Mesenchymal stem cell (in vitro differentiated cells and primary cell): ENCODE data around the gene CSNK1D.

Experiments
- DNase-seq: peaks from one replicate; pipeline ENCODE4 v3.0.0-alpha.2; 2013
- H2AFZ ChIP-seq: one replicate; pipeline ENCODE4 v1.6.1; 2013; ENCODE audit warnings: low read depth, mild to moderate bottlenecking, control low read depth, inconsistent platforms, low read length, moderate library complexity
- H2AK5ac ChIP-seq: 2 replicates; pipeline ENCODE4 v1.6.1; 2013; ENCODE audit warnings: low read length, moderate library complexity, mild to moderate bottlenecking, inconsistent platforms; ENCODE audit not compliant: severe bottlenecking
- H2BK120ac ChIP-seq: one replicate; pipeline ENCODE4 v1.6.1; 2013; ENCODE audit warnings: low read depth, mild to moderate bottlenecking, inconsistent platforms, low read length, moderate library complexity
- H2BK12ac ChIP-seq, 2 experiments: one replicate each; pipeline ENCODE4 v1.6.1; 2013; ENCODE audit warnings: inconsistent platforms in 2 of 2, low read length in 2 of 2, mild to moderate bottlenecking in 2 of 2, moderate library complexity in 2 of 2, control low read depth in 1 of 2
- H2BK15ac ChIP-seq: one replicate; pipeline ENCODE4 v1.6.1; 2013; ENCODE audit warnings: mild to moderate bottlenecking, low read depth, inconsistent platforms; ENCODE audit not compliant: poor library complexity, severe bottlenecking
- H2BK5ac ChIP-seq: 2 replicates; pipeline ENCODE4 v1.6.1; 2013; ENCODE audit warnings: low read depth, mild to moderate bottlenecking, low read length, control low read depth, inconsistent platforms; ENCODE audit not compliant: poor library complexity, severe bottlenecking
- H3K14ac ChIP-seq, 2 experiments: one replicate each; pipeline ENCODE4 v1.6.1; 2013; ENCODE audit warnings: inconsistent platforms in 2 of 2, low read length in 2 of 2, control low read depth in 1 of 2, mild to moderate bottlenecking in 1 of 2, moderate library complexity in 1 of 2
- H3K18ac ChIP-seq, 2 experiments: one replicate each; pipeline ENCODE4 v1.6.1; 2013; ENCODE audit warnings: inconsistent platforms in 2 of 2, low read length in 2 of 2, control low read depth in 1 of 2, low read depth in 1 of 2, mild to moderate bottlenecking in 1 of 2
- H3K23ac ChIP-seq, 2 experiments: one replicate each; pipeline ENCODE4 v1.6.1; 2013; ENCODE audit warnings: inconsistent platforms in 2 of 2, low read length in 2 of 2, mild to moderate bottlenecking in 2 of 2, moderate library complexity in 2 of 2, control low read depth in 1 of 2
- H3K27ac ChIP-seq: 2 replicates; pipeline ENCODE4 v1.5.1; 2013; ENCODE audit warnings: mild to moderate bottlenecking, moderate library complexity, low read length, control low read depth, inconsistent platforms; ENCODE audit not compliant: poor library complexity, severe bottlenecking
- H3K27me3 ChIP-seq, 2 experiments: 2 replicates each; pipeline versions ENCODE4 v1.6.1 to v1.7.0; 2013; ENCODE audit warnings: low read length in 2 of 2, mild to moderate bottlenecking in 2 of 2, moderate library complexity in 2 of 2, control low read depth in 1 of 2, inconsistent platforms in 1 of 2; ENCODE audit not compliant: control insufficient read depth in 1 of 2, insufficient read depth in 1 of 2
- H3K36me3 ChIP-seq, 2 experiments: 2 replicates each; pipeline versions ENCODE4 v1.6.1 to v1.7.0; 2013; ENCODE audit warnings: low read length in 2 of 2, control low read depth in 1 of 2, inconsistent platforms in 1 of 2, low read depth in 1 of 2, mild to moderate bottlenecking in 1 of 2; ENCODE audit not compliant: insufficient read depth in 2 of 2, control insufficient read depth in 1 of 2
- H3K4ac ChIP-seq, 2 experiments: one replicate each; pipeline ENCODE4 v1.6.1; 2013; ENCODE audit warnings: inconsistent platforms in 2 of 2, low read length in 2 of 2, mild to moderate bottlenecking in 2 of 2, moderate library complexity in 2 of 2, control low read depth in 1 of 2, low read depth in 1 of 2
- H3K4me1 ChIP-seq: 2 replicates; pipeline ENCODE4 v1.6.1; 2013; ENCODE audit warnings: low read depth, low read length, control low read depth; ENCODE audit not compliant: control insufficient read depth, insufficient read depth
- H3K4me2 ChIP-seq: 2 replicates; pipeline ENCODE4 v1.6.1; 2013; ENCODE audit warnings: low read length, mild to moderate bottlenecking, inconsistent platforms; ENCODE audit not compliant: poor library complexity, severe bottlenecking
- H3K4me3 ChIP-seq, 2 experiments: 2 replicates each; pipeline versions ENCODE4 v1.5.1 to v1.7.0; 2013; ENCODE audit warnings: low read length in 2 of 2, mild to moderate bottlenecking in 2 of 2, control low read depth in 1 of 2, low read depth in 1 of 2; ENCODE audit not compliant: insufficient read depth in 1 of 2
- H3K79me1 ChIP-seq: replicated peaks from 2 replicates; pipeline ENCODE4 v1.6.1; 2013; ENCODE audit warnings: mild to moderate bottlenecking, control low read depth, low read length, inconsistent platforms; ENCODE audit not compliant: poor library complexity, severe bottlenecking
- H3K9ac ChIP-seq: 2 replicates; pipeline ENCODE4 v1.7.0; 2013; ENCODE audit warnings: mild to moderate bottlenecking, low read length, moderate library complexity
- H3K9me3 ChIP-seq: 2 replicates; pipeline ENCODE4 v1.7.0; 2013; ENCODE audit warnings: mild to moderate bottlenecking, low read length; ENCODE audit not compliant: control insufficient read depth
- H4K8ac ChIP-seq: one replicate; pipeline ENCODE4 v1.6.1; 2013; ENCODE audit warnings: inconsistent platforms, mild to moderate bottlenecking, low read length, moderate library complexity
- H4K91ac ChIP-seq: one replicate; pipeline ENCODE4 v1.6.1; 2013; ENCODE audit warnings: mild to moderate bottlenecking, low read length, inconsistent platforms
- WGBS: methylation state at CpG from one replicate; pipeline ENCODE4 v1.1.7; 2013; ENCODE audit warnings: mixed read lengths; 5-methylcytosine and 5-hydroxymethylcytosine counted together

Gene CSNK1D

DNA sequence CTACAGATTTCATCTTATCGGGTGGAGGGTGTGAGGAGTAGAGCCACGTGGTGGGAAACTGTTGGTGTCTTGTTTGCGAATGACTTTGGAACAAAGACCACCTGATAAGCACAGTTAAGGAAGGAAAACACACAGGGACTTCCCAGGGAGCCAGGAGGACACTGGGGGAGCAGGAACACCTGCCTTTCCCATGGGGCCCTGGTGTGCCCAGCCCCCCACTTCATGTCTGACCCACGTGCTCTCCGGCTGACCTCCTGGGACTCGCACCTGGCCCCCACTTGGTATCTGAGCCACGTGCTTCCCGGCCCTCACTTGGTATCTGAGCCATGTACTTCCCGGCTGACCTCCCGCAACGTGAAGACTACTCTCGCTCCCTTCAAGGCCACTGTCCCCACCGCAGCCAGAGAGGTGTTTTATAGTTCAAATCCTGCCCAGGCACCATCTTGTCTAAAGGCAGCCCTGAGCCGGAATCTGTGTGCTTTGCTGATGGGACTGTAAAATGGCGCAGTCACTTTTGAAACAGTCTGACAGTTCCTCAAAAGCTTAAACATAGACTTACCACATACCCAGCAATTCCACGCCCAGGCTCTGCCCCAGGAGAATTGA lies 5.4 kb upstream of the CSNK1D start:
- Histone ChIP-seq H2BK15ac (no peak overlapping the region), H4K91ac (no peak overlapping the region), H3K4me2 (no peak overlapping the region), H3K79me1 (peaks cover 6% of the 10 kb centered on the region), H3K23ac (no peak overlapping the region), H3K18ac (no peak overlapping the region), H2BK120ac (no peak overlapping the region), H3K9ac (no peak overlapping the region), H3K4me1 (peaks cover 35% of the 10 kb centered on the region), H3K36me3 (peaks cover 5 to 9% of the 10 kb centered on the region in 2 experiments), H2BK5ac (no peak overlapping the region), H3K14ac (no peak overlapping the region), H3K4ac (no peak overlapping the region), H3K9me3 (no peaks in the 10 kb centered on the region), H2BK12ac (no peak overlapping the region), H2AK5ac (no peak overlapping the region), H3K4me3 (no peak overlapping the region), H3K27me3 (no peaks in the 10 kb centered on the region), H3K27ac (no peak overlapping the region), H4K8ac (no peak overlapping the region), H2AFZ (no peak overlapping the region)
- no peak for DNase-seq
- WGBS, result 82% methylated on average over 16 of the region's 16 CpGs

DNA sequence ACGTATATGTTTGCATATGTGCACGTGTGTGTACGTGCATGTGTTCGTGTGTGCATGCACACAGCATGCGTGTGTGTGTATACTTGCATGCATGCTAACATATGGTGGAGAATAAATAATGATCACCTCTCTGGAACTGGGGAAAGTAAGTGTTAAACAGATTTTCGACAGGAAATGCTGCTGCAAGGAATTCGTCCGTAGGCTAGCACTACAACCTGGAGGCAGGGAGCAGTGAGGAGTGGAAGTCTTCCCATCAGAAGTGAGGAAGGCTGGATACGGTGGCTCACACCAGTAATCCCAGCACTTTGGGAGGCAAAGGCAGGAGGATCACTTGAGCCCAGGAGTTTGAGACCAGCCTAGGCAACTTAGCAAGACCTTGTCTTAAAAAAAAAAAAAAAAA lies 4.8 kb upstream of the CSNK1D start:
- WGBS, result 90% methylated on average over 8 of the region's 9 CpGs
- peaks cover 8% of the 10 kb centered on the region for H3K79me1 ChIP-seq
- DNase-seq, result no peak

DNA sequence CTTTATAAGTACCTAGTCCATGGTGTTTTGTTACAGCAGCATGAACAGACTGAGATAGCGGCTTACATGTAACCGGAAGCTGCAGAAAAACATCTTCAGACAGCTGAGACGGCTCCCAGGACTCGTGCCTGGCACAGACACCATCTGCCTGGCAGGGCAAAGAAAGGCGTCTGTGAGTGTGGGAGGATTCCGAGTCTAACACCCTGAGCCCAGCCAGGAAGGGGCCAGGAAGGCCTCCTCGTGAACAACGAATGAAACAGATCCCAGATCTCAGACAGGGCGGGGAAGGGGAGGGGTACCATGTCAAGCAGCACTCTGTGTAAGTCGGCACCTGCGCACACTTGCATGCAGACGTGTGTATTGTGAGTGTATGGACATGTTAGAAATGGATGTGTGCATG lies 4.4 kb upstream of the CSNK1D start:
- Histone ChIP-seq H2BK15ac (no peak overlapping the region), H3K4ac (no peak overlapping the region), H3K14ac (no peak overlapping the region), H3K9me3 (no peaks in the 10 kb centered on the region), H3K27ac (no peak overlapping the region), H3K36me3 (peaks cover 5 to 9% of the 10 kb centered on the region in 2 experiments), H3K9ac (no peak overlapping the region), H3K18ac (no peak overlapping the region), H2AFZ (no peak overlapping the region), H3K79me1 (peaks cover 8% of the 10 kb centered on the region), H3K4me3 (no peak overlapping the region), H4K8ac (no peak overlapping the region), H2BK12ac (no peak overlapping the region), H4K91ac (no peak overlapping the region), H2AK5ac (no peak overlapping the region), H3K4me2 (no peak overlapping the region), H3K23ac (no peak overlapping the region), H3K27me3 (no peaks in the 10 kb centered on the region), H2BK5ac (no peak overlapping the region), H3K4me1 (peaks cover 28% of the 10 kb centered on the region), H2BK120ac (no peak overlapping the region)
- DNase-seq, result no peak
- 88% methylated on average over 12 of the region's 12 CpGs for WGBS

More for the DNA sequence above, 4.8 kb upstream of the CSNK1D start:
- Histone ChIP-seq H3K9me3 (no peaks in the 10 kb centered on the region), H3K18ac (no peak overlapping the region), H2BK15ac (no peak overlapping the region), H3K4ac (no peak overlapping the region), H3K4me3 (no peak overlapping the region), H3K36me3 (peaks cover 5 to 9% of the 10 kb centered on the region in 2 experiments), H2AFZ (no peak overlapping the region), H2AK5ac (no peak overlapping the region), H3K9ac (no peak overlapping the region), H3K27ac (no peak overlapping the region), H2BK120ac (no peak overlapping the region), H4K91ac (no peak overlapping the region), H2BK12ac (no peak overlapping the region), H3K27me3 (no peaks in the 10 kb centered on the region), H3K4me1 (peaks cover 32% of the 10 kb centered on the region), H3K14ac (no peak overlapping the region), H2BK5ac (no peak overlapping the region), H3K23ac (no peak overlapping the region), H3K4me2 (no peak overlapping the region), H4K8ac (no peak overlapping the region)

DNA sequence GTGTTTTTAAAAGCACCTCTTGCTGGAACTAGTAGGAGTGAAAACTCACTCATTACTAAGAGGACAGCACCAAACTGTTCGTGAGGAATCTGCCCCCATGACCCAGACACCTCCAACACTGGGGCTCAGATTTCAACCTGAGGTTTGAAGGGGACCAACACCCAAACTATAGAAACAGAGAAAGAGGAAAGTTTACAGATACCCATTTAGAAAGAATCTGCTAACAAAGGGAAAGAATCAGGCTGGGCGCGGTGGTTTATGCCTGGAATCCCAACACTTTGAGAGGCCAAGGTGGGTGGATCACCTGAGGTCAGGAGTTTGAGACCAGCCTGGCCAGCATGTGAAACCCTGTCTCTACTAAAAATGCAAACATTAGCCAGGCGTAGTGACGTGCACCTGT lies 3.4 kb upstream of the CSNK1D start:
- WGBS, result 88% methylated on average over 4 of the region's 5 CpGs
- no peak overlapping the region for H3K4ac ChIP-seq

More for the DNA sequence above, 3.4 kb upstream of the CSNK1D start:
- Histone ChIP-seq H2AK5ac (no peak overlapping the region), H3K79me1 (peaks cover 8% of the 10 kb centered on the region), H2BK12ac (no peak overlapping the region), H3K14ac (no peak overlapping the region), H2BK15ac (no peak overlapping the region), H3K18ac (no peak overlapping the region), H3K4me2 (no peak overlapping the region), H3K27me3 (no peaks in the 10 kb centered on the region), H2BK120ac (no peak overlapping the region), H3K9me3 (no peaks in the 10 kb centered on the region), H3K23ac (no peak overlapping the region), H4K91ac (no peak overlapping the region), H2AFZ (no peak overlapping the region), H3K4me1 (peaks cover 21% of the 10 kb centered on the region), H3K4me3 (no peak overlapping the region), H3K9ac (no peak overlapping the region), H3K36me3 (peaks cover 6 to 9% of the 10 kb centered on the region in 2 experiments), H2BK5ac (no peak overlapping the region), H3K27ac (no peak overlapping the region), H4K8ac (no peak overlapping the region)
- no peak for DNase-seq
